GM19397 (cell line): ENCODE data around the gene TRNAU1AP.

ENCODE experiments used
- ATAC-seq: cut with Tn5 transposase; IDR thresholded peaks from one replicate; pipeline ENCODE4 v1.9.1; 2021; ENCODE audit warnings: mild to moderate bottlenecking, moderate library complexity; ENCODE audit not compliant: unreplicated experiment

TRNAU1AP gene

DNA sequence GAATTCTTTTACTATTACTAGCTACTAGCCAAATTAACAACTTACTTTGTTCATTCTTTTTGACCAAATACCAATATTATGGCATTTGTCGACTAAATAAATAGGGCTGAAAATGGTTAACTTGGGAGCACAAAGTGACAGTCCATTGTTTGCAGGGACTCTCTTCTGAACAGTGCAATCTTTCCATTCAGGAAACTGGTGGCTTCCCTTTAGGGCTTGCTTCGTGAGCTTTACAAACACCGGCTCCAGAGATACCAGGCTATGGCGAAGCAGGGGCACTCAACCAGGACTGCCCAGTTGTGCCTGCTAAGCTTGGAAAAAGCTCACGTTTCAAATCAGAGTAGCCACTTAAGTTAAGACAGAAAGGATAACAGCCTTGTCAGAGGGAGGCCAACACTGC lies 51.5 kb downstream of the TRNAU1AP start:
- ATAC-seq = no peak

DNA sequence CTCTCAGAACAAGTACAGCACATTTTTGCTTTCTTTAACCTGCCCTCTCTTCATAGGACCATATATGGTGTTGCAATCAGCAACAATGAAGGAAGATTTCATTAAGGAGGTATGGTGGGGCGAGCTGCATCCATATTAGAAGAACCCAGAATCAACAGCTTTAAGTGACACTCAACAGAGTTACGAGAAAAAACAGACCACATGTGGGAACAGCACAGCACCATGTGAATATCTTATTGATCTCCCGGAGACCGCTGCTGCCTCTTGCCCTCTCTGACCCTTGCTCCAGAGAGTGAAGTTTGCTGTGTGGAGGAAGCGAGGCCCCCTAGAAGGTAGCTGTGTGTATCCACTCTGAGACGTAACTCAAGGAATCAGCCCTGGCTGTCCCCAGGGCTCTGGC lies 52.1 kb downstream of the TRNAU1AP start:
- no peak for ATAC-seq

DNA sequence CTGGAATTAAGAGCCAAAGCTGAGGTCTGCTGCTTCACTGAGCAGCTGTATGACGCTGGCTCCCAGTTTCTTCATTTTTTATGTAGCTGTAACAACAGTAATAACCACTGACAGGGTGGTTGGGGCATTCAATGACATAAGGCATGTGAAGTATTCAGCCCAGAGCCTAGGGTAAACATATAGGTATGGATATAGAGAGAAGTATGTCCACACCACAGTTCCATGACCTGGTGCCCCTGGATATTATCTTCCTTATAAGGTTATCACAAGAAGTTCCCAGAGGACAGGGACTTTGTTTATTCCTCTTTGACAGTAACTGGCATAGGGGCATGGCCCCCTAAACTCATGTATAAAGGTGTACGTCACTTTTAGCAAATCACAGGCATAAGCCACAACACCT lies 53.9 kb downstream of the TRNAU1AP start:
- no peak for ATAC-seq

DNA sequence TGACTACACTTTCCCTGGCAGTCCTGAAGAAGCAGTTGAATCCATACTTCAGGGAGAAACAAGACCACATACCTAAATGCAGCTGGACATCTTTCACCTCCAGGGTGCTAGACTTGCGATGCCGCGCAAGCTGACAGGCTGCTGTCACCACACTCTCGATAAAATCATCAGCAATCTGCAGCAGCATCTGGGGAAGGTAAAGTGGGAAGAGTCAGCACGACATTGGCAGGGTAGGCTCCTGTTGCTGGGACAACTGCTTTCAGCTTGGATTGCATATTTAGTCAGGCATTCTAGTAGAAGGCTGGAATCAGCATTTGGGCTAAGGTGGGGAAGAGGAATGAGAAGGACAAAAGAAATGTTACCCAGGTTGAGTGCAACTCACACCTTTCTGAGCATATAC lies 60.3 kb downstream of the TRNAU1AP start:
- no peak for ATAC-seq
